HepG2 (cell line): ENCODE data around the gene UFSP2. TPM values are rescaled to one million over a fixed set of nuclear protein-coding genes. Genes with fewer than 3 reads are reported as not detected.

Experiments used
- CREB1 ChIP-seq, 2 experiments: fragments of 450-650 bp in 1 of 2; IDR thresholded peaks; 2 replicates each; pipeline ENCODE4 v1.6.1; 2016 to 2017; ENCODE audit warnings: control low read depth in 1 of 2, mild to moderate bottlenecking in 1 of 2, missing compliant biosample characterization in 1 of 2, missing genetic modification characterization in 1 of 2
- CREBL2 ChIP-seq: sonication (generic); formaldehyde crosslinking; IDR thresholded peaks from 2 replicates; pipeline ENCODE4 v1.8.1; 2023; ENCODE audit warnings: missing genetic modification reagents, mild to moderate bottlenecking, borderline replicate concordance
- ELF1 ChIP-seq: sonication (generic); formaldehyde crosslinking; IDR thresholded peaks from 2 replicates; pipeline ENCODE4 v1.4.0; 2020; ENCODE audit warnings: missing genetic modification reagents
- ISX ChIP-seq: sonication (generic); formaldehyde crosslinking; conservative IDR thresholded peaks from 2 replicates; pipeline ENCODE4 v1.5.0; 2020; ENCODE audit warnings: missing genetic modification reagents
- JUND ChIP-seq: sonication (generic); formaldehyde crosslinking; IDR thresholded peaks from 2 replicates; pipeline ENCODE4 v1.8.0; 2022; ENCODE audit warnings: mild to moderate bottlenecking, missing genetic modification reagents
- KDM6A ChIP-seq: IDR thresholded peaks from 2 replicates; pipeline ENCODE4 v1.6.1; 2016; ENCODE audit warnings: low read depth
- MED1 ChIP-seq: sonication (generic); formaldehyde crosslinking; IDR thresholded peaks from 2 replicates; pipeline ENCODE4 v1.4.0; 2020; ENCODE audit warnings: missing genetic modification reagents
- RARG ChIP-seq: sonication (generic); formaldehyde crosslinking; IDR thresholded peaks from 2 replicates; pipeline ENCODE4 v1.4.0; 2020; ENCODE audit warnings: low read depth, mild to moderate bottlenecking, missing genetic modification reagents
- RBFOX2 ChIP-seq: fragments of 200-400 bp; formaldehyde crosslinking; IDR thresholded peaks from 2 replicates; pipeline ENCODE4 v1.6.1; 2017; ENCODE audit warnings: low read depth, mild to moderate bottlenecking, low read length
- REL ChIP-seq: sonication (generic); formaldehyde crosslinking; conservative IDR thresholded peaks from 2 replicates; pipeline ENCODE4 v1.8.0; 2022; ENCODE audit warnings: mild to moderate bottlenecking, missing genetic modification reagents, moderate library complexity
- SMAD9 ChIP-seq: sonication (generic); formaldehyde crosslinking; IDR thresholded peaks from 2 replicates; pipeline ENCODE4 v1.5.1; 2020; ENCODE audit warnings: mild to moderate bottlenecking, missing genetic modification reagents
- TRAFD1 ChIP-seq: sonication (generic); formaldehyde crosslinking; IDR thresholded peaks from 2 replicates; pipeline ENCODE4 v1.5.1; 2020; ENCODE audit warnings: missing genetic modification reagents, mild to moderate bottlenecking, borderline replicate concordance
- ZBTB37 ChIP-seq: sonication (generic); formaldehyde crosslinking; IDR thresholded peaks from 2 replicates; pipeline ENCODE4 v1.4.0; 2020; ENCODE audit warnings: mild to moderate bottlenecking, missing genetic modification reagents
- ZNF326 ChIP-seq: sonication (generic); formaldehyde crosslinking; IDR thresholded peaks from 2 replicates; pipeline ENCODE4 v1.4.0; 2020; ENCODE audit warnings: missing genetic modification reagents, borderline replicate concordance
- ZNF576 ChIP-seq: sonication (generic); formaldehyde crosslinking; IDR thresholded peaks from 2 replicates; pipeline ENCODE4 v1.4.0; 2020; ENCODE audit warnings: mild to moderate bottlenecking, missing genetic modification reagents
- ZNF672 ChIP-seq: sonication (generic); formaldehyde crosslinking; IDR thresholded peaks from 2 replicates; pipeline ENCODE4 v1.8.1; 2022; ENCODE audit warnings: missing genetic modification reagents
- ZNF737 ChIP-seq: sonication (generic); formaldehyde crosslinking; IDR thresholded peaks from 2 replicates; pipeline ENCODE4 v1.5.0; 2020; ENCODE audit warnings: missing genetic modification reagents, mild to moderate bottlenecking, borderline replicate concordance
- ZNF784 ChIP-seq: sonication (generic); formaldehyde crosslinking; IDR thresholded peaks from 2 replicates; pipeline ENCODE4 v1.5.1; 2020; ENCODE audit warnings: missing genetic modification reagents, mild to moderate bottlenecking, borderline replicate concordance
- polyA plus RNA-seq, 8 experiments: library from polyadenylated mRNA; depleted of rRNA in 3 of 8; stranded (reverse) in 7 of 8; unstranded in 1 of 8; fragments of >200 nt; fragmentation: Illumina TruSeq in 4 of 8; extraction: Trizol in 4 of 8; gene quantifications; 2 replicates each; pipeline versions ENCODE4 v1.2.1 to v1.2.3, GENCODE V29; 2011 to 2016; ENCODE audit warnings: low read depth in 4 of 8, missing spikeins in 1 of 8, mixed read lengths in 1 of 8; ENCODE audit not compliant: insufficient read depth in 1 of 8
- total RNA-seq, 5 experiments: library from RNA; depleted of rRNA; stranded (reverse); fragments of >200 nt; fragmentation: Illumina TruSeq; extraction: Trizol; gene quantifications; 2 replicates each; pipeline ENCODE4 v1.2.3, GENCODE V29; 2016; ENCODE audit warnings: low read depth in 1 of 5
- TF ChIP-seq, protein P1 (sequence below): sonication (generic); formaldehyde crosslinking; IDR thresholded peaks from 2 replicates; pipeline ENCODE4 v1.5.0; 2020; ENCODE audit warnings: missing genetic modification reagents
- TF ChIP-seq, protein P2 (sequence below): IDR thresholded peaks from 2 replicates; pipeline ENCODE4 v1.6.1; 2016; ENCODE audit warnings: missing genetic modification reagents, missing compliant biosample characterization
- TF ChIP-seq, protein P3 (sequence below): fragments of 450-650 bp; IDR thresholded peaks from 2 replicates; pipeline ENCODE4 v1.6.1; 2016

UFSP2 gene
- total and polyA plus RNA-seq, 2 of the 13 experiments (the other 11 are each of a cell fraction or from before 2014, with no cell fraction given) = 24.1 to 32.3 TPM

DNA sequence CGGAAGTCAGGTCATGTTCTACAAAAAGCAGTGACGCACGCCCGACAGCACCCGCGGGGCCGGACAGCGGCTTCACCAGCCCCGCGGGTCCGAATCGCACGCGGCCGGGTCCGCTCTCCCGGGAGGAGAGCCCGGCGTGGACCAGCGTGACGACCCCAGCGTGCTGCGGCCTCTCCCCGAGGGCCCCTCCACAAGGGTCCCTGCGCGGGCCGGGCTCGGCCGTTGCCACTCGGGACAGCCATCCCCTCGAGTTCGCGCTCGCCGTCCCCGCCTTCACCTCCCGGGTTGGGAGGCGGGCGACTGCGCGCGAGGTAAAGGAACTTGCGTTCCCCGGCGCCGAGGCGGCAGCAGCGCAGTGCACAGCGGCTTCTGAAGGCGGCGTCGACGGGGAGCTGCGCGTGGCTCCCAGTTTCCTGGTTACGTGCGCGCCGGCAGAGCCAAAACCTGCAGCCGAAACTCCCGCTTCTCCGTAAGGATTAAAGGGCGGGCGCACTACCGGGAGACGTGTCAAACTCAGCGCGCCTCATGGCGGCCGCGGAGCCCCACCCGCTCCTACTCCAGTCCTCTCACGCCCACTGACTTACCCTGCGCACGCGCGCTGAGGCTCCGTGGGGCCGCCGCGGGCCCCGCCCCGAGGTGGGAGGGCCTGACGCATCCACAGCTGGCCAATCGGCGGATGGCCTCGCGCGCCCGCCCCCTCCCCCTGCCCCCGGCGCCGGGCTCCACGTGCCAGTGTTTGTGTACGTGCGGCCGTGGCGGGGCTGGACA lies 29.6 kb downstream of the UFSP2 start (continued):
- TF ChIP-seq ZNF672 (CRISPR knock-in tag) (0 out of 2 replicates have a peak, but pooled peaks have one; percentile 8), ELF1 (CRISPR knock-in tag) (peak; percentile 51), MED1 (CRISPR knock-in tag) (peak; percentile 87), TRAFD1 (no peak), REL (CRISPR knock-in tag) (peak; percentile 93), KDM6A (CRISPR knock-in tag) (0 out of 2 replicates have a peak, but pooled peaks have one; percentile 11), ZNF326 (CRISPR knock-in tag) (0 out of 2 replicates have a peak, but pooled peaks have one; percentile 31), ZNF737 (CRISPR knock-in tag) (peak; percentile 97), CREB1 (IDR thresholded peaks at IDR 0.05) (no peak), CREB1 (CRISPR knock-in tag; IDR thresholded peaks at IDR 0.05) (no peak; the same call in 1 of the 2 replicates), RARG (CRISPR knock-in tag) (0 out of 2 replicates have a peak, but pooled peaks have one; percentile 39), CREBL2 (0 out of 2 replicates have a peak, but pooled peaks have one; percentile 74), ZBTB37 (CRISPR knock-in tag) (peak; percentile 92), SMAD9 (peak; percentile 81; the same call in 1 of the 2 replicates), ZNF576 (CRISPR knock-in tag) (peak; percentile 85), ISX (CRISPR knock-in tag) (no peak; the same call in 1 of the 2 replicates), RBFOX2 (peak; percentile 96), JUND (CRISPR knock-in tag) (peak; percentile 45; the same call in 1 of the 2 replicates), ZNF784 (CRISPR knock-in tag) (peak; percentile 27; the same call in 1 of the 2 replicates)
- TF ChIP-seq, protein P1, sequence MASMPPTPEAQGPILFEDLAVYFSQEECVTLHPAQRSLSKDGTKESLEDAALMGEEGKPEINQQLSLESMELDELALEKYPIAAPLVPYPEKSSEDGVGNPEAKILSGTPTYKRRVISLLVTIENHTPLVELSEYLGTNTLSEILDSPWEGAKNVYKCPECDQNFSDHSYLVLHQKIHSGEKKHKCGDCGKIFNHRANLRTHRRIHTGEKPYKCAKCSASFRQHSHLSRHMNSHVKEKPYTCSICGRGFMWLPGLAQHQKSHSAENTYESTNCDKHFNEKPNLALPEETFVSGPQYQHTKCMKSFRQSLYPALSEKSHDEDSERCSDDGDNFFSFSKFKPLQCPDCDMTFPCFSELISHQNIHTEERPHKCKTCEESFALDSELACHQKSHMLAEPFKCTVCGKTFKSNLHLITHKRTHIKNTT (CRISPR knock-in tag) = no peak
- TF ChIP-seq, protein P2, sequence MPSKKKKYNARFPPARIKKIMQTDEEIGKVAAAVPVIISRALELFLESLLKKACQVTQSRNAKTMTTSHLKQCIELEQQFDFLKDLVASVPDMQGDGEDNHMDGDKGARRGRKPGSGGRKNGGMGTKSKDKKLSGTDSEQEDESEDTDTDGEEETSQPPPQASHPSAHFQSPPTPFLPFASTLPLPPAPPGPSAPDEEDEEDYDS (CRISPR knock-in tag) = no peak; the same call in 1 of the 2 replicates
- TF ChIP-seq, protein P3, sequence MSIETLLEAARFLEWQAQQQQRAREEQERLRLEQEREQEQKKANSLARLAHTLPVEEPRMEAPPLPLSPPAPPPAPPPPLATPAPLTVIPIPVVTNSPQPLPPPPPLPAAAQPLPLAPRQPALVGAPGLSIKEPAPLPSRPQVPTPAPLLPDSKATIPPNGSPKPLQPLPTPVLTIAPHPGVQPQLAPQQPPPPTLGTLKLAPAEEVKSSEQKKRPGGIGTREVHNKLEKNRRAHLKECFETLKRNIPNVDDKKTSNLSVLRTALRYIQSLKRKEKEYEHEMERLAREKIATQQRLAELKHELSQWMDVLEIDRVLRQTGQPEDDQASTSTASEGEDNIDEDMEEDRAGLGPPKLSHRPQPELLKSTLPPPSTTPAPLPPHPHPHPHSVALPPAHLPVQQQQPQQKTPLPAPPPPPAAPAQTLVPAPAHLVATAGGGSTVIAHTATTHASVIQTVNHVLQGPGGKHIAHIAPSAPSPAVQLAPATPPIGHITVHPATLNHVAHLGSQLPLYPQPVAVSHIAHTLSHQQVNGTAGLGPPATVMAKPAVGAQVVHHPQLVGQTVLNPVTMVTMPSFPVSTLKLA = peak; percentile 99
